SU-DHL-6 (cell line): ENCODE results near the gene C18orf54.

ENCODE experiments used
- H2AFZ ChIP-seq: fragments of 200-600 bp; sonication (generic); 2 replicates; pipeline ENCODE4 v1.6.1; 2014; ENCODE audit warnings: low read depth, mild to moderate bottlenecking, moderate library complexity, mixed read lengths, antibody characterized with exemption, low read length; ENCODE audit not compliant: severe bottlenecking
- H3F3A ChIP-seq: fragments of 200-600 bp; shearing (Covaris generic); 2 replicates; pipeline ENCODE4 v1.6.0; 2016; ENCODE audit warnings: antibody characterized with exemption, mild to moderate bottlenecking; ENCODE audit not compliant: insufficient read depth
- H3K27ac ChIP-seq: fragments of 200-600 bp; sonication (generic); 2 replicates; pipeline ENCODE4 v1.5.1; 2016; ENCODE audit warnings: low read depth, mild to moderate bottlenecking, low read length, moderate library complexity, mixed read lengths
- H3K27me3 ChIP-seq: fragments of 200-600 bp; sonication (generic), shearing (Covaris generic); 2 replicates; pipeline ENCODE4 v1.6.0; 2014; ENCODE audit warnings: mild to moderate bottlenecking, low read length
- H3K36me3 ChIP-seq: fragments of 200-600 bp; sonication (generic); 2 replicates; pipeline ENCODE4 v1.6.1; 2014; ENCODE audit warnings: mild to moderate bottlenecking, low read length, mixed read lengths
- H3K4me2 ChIP-seq: fragments of 300-600, 200-600 bp; shearing (Covaris generic), sonication (generic); 2 replicates; pipeline ENCODE4 v1.6.0; 2014; ENCODE audit warnings: low read length, low read depth, mild to moderate bottlenecking; ENCODE audit not compliant: poor library complexity, severe bottlenecking
- H3K4me3 ChIP-seq: fragments of 200-600 bp; sonication (generic); 2 replicates; pipeline ENCODE4 v1.5.1; 2014; ENCODE audit warnings: antibody characterized with exemption, low read length, mild to moderate bottlenecking, mixed read lengths; ENCODE audit not compliant: insufficient read depth, poor library complexity, severe bottlenecking
- H3K79me2 ChIP-seq: fragments of 200-600 bp; sonication (generic); 2 replicates; pipeline ENCODE4 v1.6.1; 2014; ENCODE audit warnings: mild to moderate bottlenecking, low read length, moderate library complexity; ENCODE audit not compliant: insufficient read depth
- H3K9ac ChIP-seq: fragments of 200-600 bp; sonication (generic); 2 replicates; pipeline ENCODE4 v1.7.0; 2014; ENCODE audit warnings: mild to moderate bottlenecking, low read length
- H3K9me2 ChIP-seq: fragments of 200-600 bp; sonication (generic); replicated peaks from 2 replicates; pipeline ENCODE4 v1.6.1; 2014; ENCODE audit warnings: low read length; ENCODE audit not compliant: insufficient read depth
- H3K9me3 ChIP-seq: fragments of 200-600 bp; sonication (generic); 2 replicates; pipeline ENCODE4 v1.6.1; 2014; ENCODE audit warnings: low read length, mixed read lengths; ENCODE audit not compliant: insufficient read depth
- H4K20me1 ChIP-seq: fragments of 200-600 bp; sonication (generic); 2 replicates; pipeline ENCODE4 v1.6.1; 2014; ENCODE audit warnings: low read depth, mild to moderate bottlenecking, antibody characterized with exemption, low read length, moderate library complexity, mixed read lengths
- CTCF ChIP-seq: fragments of 200-600 bp; sonication (generic); IDR thresholded peaks from one replicate; pipeline ENCODE4 v1.5.1; 2017; ENCODE audit warnings: antibody characterized with exemption, mild to moderate bottlenecking, low read length, moderate library complexity; ENCODE audit not compliant: insufficient read depth, poor library complexity, severe bottlenecking
- EZH2phosphoT487 ChIP-seq: fragments of 200-600 bp; sonication (generic), shearing (Covaris generic); conservative IDR thresholded peaks from 2 replicates; pipeline ENCODE4 v1.6.1; 2018; ENCODE audit warnings: mild to moderate bottlenecking, antibody characterized with exemption, low read length, moderate library complexity, mixed read lengths

C18orf54 gene

DNA sequence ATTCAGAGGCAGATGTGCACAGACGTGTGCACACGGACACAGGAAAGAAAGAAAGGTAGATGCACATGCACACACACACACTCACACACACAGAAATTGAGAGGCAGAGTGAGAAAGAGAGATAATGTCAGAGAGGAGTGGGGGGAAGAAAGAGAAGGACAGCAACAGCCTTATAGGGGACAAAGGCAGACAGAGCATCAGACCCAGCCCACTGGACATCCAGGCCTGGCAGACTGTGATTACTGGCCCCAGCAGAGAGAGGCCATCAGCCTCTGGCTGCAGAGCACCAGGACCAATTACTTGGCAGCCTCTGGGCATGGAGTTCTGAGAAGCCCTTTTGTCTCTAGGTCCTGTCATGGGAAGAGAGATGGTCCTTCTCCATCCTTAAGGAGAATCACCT lies 66.1 kb downstream of the C18orf54 start:
- Histone ChIP-seq H3F3A (no peaks in the 10 kb centered on the region), H3K27ac (no peak overlapping the region), H3K36me3 (no peaks in the 10 kb centered on the region), H3K4me2 (no peak overlapping the region), H3K27me3 (0 out of 2 replicates have a peak, but pooled peaks cover 2% of the 10 kb centered on the region), H4K20me1 (no peaks in the 10 kb centered on the region), H3K9me3 (no peaks in the 10 kb centered on the region), H2AFZ (no peak overlapping the region), H3K79me2 (no peaks in the 10 kb centered on the region), H3K9me2 (no peaks in the 10 kb centered on the region), H3K9ac (no peak overlapping the region), H3K4me3 (no peak overlapping the region)
- no peak for TF ChIP-seq CTCF
- no peak for TF ChIP-seq EZH2phosphoT487

GRCh38 chr18:54426085-54426665 lies 68.5 kb downstream of the C18orf54 start:
- no peaks in the 10 kb centered on the region for H3K9me2 ChIP-seq
- no peak overlapping the region for H3K9ac ChIP-seq
- H3K9me3 ChIP-seq = no peaks in the 10 kb centered on the region
- no peaks in the 10 kb centered on the region for H3K79me2 ChIP-seq
- no peak overlapping the region for H3K4me2 ChIP-seq
- TF ChIP-seq CTCF (no peak), EZH2phosphoT487 (no peak)
- 0 out of 2 replicates have a peak, but pooled peaks cover 2% of the 10 kb centered on the region for H3K27me3 ChIP-seq
- H4K20me1 ChIP-seq = no peaks in the 10 kb centered on the region
- H2AFZ ChIP-seq = no peak overlapping the region
- no peak overlapping the region for H3K27ac ChIP-seq
- no peaks in the 10 kb centered on the region for H3F3A ChIP-seq
- H3K36me3 ChIP-seq = no peaks in the 10 kb centered on the region
- no peak overlapping the region for H3K4me3 ChIP-seq
